Activated CD8-positive, alpha-beta memory T cell treated with anti-CD3 and anti-CD28 coated beads, Interleukin-2, amount 50 U/mL, for 48 hours (primary cell): ENCODE data around the gene PNMA6E.

Source experiments
- DNase-seq: peaks from one replicate; pipeline ENCODE4 v3.0.0-alpha.2; 2020

Gene PNMA6E

DNA sequence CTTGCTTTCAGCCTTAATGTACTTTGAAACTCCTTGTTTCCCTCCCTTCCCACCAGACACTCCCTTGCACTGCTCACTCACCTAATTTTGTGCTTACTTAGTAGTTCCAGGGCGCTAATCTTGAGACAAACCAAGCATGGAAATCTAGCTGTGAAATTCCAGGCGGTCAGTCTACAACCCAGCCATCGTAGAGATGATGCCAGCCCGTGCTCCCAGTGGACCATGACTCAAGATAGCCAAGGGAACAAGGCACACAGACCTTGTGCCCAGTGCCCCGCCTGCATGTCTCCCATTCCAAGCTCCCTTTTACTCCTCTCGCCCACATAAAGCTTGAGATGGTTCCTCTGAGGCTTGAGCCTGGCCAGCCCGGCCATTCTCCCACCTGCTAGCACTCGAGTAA lies 33.7 kb upstream of the PNMA6E start:
- DNase-seq = no peak

- no peak for DNase-seq
Observed at GRCh38 chrX:153433781-153434285, 32.7 kb upstream of the PNMA6E start.

DNA sequence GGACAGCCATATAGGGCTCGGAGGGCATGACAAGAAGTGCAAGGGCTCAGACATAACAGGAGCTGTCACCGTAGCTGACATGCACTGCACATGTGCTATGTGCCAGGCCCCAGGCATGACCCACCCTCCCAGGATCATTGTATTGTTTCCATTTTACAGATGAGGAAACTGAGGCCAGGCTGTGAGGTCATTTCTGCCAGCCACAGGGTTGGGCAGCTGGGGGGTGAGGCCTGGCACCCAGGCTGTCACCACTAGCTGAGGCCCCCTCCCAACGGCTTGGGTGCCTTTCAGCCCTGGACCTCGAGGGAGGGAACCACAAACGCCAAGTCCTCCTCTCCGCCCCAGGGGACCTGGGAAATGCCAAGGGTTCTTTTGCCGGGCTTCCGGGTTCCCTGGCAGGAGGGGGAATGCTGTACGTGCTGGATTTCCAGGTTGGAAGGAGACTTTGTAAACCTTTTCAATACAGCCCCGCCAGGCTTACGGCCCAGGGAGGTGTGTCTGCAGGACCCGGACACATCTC lies 32.1 kb upstream of the PNMA6E start:
- no peak for DNase-seq

DNA sequence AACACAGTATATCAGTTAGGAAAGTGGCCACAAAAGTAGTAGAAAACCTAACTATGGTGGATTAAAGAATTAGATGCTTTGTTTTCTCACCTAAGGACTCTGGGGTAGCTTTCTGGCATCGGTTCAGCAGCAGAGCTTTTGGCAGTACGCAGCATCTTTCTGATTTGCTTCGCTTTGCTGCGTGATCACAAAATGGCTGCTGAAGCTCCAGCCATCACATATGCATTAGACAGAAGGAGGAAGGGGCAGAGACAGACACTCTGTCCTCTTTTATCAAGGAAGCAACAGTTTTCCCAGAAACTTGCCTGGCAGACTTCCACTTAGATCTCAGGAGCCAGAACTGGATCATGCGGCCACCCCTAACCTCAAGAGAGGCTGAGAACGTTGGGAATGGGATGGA lies 29.6 kb upstream of the PNMA6E start:
- no peak for DNase-seq

- no peak for DNase-seq
Observed at GRCh38 chrX:153426204-153426603, 25.1 kb upstream of the PNMA6E start.

DNA sequence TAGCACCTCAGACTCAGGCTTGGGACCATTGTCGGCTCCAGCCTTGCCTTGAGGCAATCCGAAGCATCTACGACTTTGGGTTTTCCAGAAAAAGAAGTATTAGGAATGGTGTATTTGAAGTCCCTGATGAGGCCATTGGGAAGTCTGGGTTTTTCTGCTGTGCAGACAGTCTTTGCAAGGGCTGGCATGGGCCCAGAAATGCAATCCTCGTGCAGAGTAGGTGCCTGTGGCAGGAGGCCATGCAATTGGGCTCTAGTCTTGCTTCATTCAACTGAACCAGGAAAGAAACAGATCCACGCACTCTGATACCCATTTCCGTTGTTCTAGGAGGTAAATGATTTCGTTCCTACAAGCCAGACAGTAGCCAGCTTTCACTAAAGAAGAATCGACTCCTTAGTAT lies 22.5 kb upstream of the PNMA6E start:
- DNase-seq = no peak

- DNase-seq = no peak
Observed at GRCh38 chrX:153421856-153422255, 20.7 kb upstream of the PNMA6E start.

DNA sequence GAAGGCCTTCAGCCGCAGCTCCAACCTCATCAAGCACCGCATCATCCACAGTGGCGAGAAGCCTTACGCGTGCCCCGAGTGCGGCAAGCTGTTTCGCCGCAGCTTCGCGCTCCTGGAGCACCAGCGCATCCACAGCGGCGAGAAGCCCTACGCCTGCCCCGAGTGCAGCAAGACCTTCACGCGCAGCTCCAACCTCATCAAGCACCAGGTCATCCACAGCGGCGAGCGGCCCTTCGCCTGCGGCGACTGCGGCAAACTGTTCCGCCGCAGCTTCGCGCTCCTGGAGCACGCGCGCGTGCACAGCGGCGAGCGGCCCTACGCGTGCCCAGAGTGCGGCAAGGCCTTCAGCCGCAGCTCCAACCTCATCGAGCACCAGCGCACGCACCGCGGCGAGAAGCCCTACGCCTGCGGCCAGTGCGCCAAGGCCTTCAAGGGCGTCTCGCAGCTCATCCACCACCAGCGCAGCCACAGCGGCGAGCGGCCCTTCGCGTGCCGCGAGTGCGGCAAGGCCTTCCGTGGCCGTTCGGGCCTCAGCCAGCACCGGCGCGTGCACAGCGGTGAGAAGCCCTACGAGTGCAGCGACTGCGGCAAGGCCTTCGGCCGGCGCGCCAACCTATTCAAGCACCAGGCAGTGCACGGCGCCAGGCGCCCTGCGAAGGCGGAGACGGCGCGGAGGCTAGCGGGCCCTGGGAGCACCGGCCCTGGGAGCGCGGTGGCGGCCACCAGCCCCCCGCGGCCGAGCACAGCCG lies 19.9 kb upstream of the PNMA6E start:
- no peak for DNase-seq

DNA sequence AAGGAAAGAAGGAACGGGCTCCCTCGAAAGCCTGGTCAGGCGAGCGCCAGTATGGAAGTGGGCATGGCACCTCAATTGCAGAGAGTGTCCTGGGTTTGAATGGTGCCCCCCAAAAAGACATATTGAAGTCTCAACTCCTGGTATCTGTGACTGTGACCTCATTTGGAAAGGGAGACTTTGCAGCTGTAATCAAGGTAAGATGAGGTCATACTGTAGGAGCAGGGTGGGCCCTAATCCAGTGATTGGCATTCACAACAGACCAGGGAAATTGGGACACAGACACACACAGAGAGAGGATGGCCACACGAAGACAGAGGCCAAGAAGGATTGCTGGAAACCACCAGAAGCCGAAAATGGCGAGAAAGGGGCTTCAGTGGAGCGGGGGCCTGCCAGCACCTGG lies 16.5 kb upstream of the PNMA6E start:
- DNase-seq = no peak

DNA sequence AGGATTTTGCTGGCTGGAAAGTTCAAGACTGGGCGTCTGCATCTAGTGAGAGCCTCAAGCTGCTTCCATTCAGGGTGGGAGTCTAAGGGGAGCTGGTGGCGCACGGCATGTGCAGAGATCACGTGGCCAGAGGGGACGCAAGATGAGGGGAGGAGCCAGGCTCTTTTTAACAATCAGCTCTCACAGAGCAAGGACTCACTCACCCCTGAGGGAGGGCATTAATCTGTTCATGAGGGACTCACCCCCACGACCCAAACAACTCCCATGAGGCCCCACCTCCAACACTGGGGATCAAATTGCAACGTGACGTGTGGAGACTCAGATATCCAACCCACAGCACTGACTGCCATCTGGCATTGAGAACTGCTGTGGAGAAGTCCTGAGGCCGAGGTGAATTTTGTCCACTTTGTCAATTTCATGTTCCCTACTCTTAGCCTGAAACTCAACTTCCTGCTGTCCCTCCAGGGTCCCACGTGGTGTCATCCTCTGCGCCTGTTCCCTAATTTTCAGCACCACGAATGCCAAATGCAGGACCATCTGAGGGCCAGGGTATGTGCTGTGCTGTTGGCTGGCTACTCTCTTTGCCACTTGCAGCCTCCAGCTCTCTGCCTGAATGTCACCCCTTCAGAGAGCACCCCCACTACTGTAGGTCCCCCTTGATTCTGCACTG lies 15.8 kb upstream of the PNMA6E start:
- no peak for DNase-seq

GRCh38 chrX:153414856-153415510 lies 13.8 kb upstream of the PNMA6E start:
- DNase-seq = no peak

- DNase-seq = no peak
Observed at GRCh38 chrX:153413731-153414130, 12.6 kb upstream of the PNMA6E start.

GRCh38 chrX:153412746-153413720 lies 11.9 kb upstream of the PNMA6E start:
- no peak for DNase-seq

- DNase-seq = no peak
Observed at GRCh38 chrX:153411988-153412574, 10.9 kb upstream of the PNMA6E start.

DNA sequence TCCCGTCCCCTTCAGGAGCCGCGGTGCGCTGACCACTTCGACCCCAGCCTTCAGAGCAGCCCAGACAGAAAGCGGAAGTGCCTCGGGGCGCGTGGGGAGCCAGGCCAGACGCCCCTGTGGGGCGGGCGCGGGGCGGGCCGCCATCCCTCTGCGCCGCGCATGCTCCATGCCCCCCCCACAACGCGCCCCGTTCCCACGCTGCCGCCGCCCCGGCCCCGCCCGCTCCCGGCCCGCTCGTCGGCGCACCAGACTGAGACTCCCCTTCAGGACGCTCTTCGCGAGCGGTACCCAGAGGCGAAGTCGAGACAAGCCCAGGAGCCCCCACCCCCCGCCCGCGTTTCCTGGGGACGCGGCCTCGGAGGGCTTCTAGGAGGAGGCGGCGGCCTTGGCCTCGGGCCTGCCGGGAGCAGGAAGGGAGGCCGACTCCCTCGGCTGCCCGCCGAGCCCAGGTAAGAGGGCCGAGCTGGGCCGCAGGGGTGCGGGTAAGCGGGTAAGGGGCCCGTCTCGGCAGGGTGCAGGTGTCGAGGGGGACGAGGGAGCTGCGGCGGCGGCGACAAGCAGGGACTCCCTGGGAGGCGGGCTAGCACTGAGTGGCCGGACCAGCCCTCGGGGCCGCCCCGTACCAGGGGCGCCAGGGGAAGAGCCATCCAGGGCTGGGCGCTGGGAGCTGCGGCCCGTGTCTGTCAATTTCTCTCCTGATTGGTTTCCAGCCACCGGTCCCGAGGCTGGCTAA lies 10.3 kb upstream of the PNMA6E start, which contains the start of gene ZFP92:
Gene ZFP92 (plus strand): TSS at position 218 of the 733 bp plus-strand sequence. CDS start 6,851 bp downstream, outside the sequence.
- peak; percentile 57 for DNase-seq

DNA sequence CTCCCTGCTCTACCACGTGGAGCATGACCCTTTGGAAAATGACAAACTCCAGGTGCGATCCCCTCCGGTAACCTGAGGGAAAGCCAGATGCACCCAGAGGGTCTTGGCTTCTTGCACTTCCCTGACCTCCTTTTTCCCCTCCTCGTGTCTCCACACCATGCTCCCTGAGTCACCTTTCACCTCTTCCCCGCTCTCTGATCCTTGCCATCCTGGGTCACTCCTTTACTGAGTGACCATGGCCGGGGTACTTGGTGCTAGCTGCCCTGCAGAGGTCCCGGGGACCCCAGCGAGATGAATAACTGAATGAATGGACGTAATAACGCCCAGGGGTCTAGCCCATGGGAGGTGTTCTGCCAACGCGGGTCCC lies 9.7 kb upstream of the PNMA6E start:
- no peak for DNase-seq

DNA sequence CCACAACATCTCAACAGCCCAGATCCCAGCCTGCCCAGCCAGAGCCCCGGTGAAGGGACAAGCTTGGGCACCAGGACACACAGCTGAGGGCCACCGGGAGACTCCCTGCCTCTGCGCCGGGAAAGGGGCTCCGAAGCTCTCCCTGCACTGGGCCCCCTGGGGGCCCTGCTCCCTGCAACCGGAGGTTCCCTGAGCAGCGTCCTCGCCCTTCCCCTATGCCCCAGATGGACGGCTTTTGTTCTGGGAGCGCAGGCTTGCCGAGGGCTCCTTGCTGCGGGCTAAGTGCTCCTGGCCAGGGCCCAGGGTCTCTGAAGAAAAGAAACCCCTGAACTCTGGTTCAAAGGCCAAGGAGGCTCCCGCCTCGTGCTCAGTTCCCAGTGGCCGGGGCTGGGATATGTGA lies 9.2 kb upstream of the PNMA6E start:
- DNase-seq = no peak

- no peak for DNase-seq
Observed at GRCh38 chrX:153409414-153410101, 8.4 kb upstream of the PNMA6E start.

- DNase-seq = no peak
Observed at GRCh38 chrX:153408871-153409351, 7.8 kb upstream of the PNMA6E start.

- no peak for DNase-seq
Observed at GRCh38 chrX:153408221-153408721, 7.1 kb upstream of the PNMA6E start.
